Panc1 (cell line): ENCODE measurements around the gene PALD1. TPM values are rescaled to one million over a fixed set of nuclear protein-coding genes. Genes with fewer than 3 reads are reported as not detected.

Experiments used
- ATAC-seq: fragments of 200-7000 bp; cut with Tn5 transposase; 2 replicates; pipeline ENCODE4 v1.9.1; 2020; ENCODE audit warnings: mild to moderate bottlenecking, moderate library complexity
- BruUV-seq: library from RNA; stranded (reverse); fragments of 400-500 nt; replicated peaks from 2 replicates; lab custom pipeline; 2021; lab: Mats Ljungman, UMichigan
- CTCF ChIA-PET: fragments of 300-600 bp; sonication (Branson Sonifier 250); formaldehyde crosslinking; loops from one replicate; lab custom pipeline; 2022; ENCODE audit warnings: antibody characterized with exemption; lab: Charles Lee
- POLR2A ChIA-PET: fragments of 300-600 bp; sonication (Branson Sonifier 250); formaldehyde crosslinking; loops from one replicate; lab custom pipeline; 2022; ENCODE audit warnings: antibody characterized with exemption; lab: Charles Lee
- DNase-seq: peaks from one replicate; pipeline ENCODE4 v3.0.0-alpha.2; 2010; ENCODE audit warnings: low read depth, low spot score
- H3K27ac ChIP-seq: 2 replicates; pipeline ENCODE4 v1.5.1; 2011; ENCODE audit warnings: mild to moderate bottlenecking, low read length, inconsistent platforms
- H3K27me3 ChIP-seq: fragments of 200-500 bp; sonication (Bioruptor generic); 2 replicates; pipeline ENCODE4 v1.6.0; 2014; ENCODE audit warnings: low read length, inconsistent platforms; ENCODE audit not compliant: control insufficient read depth, insufficient read depth
- H3K36me3 ChIP-seq: fragments of 200-500 bp; sonication (Bioruptor generic); 2 replicates; pipeline ENCODE4 v1.5.1; 2014; ENCODE audit warnings: inconsistent platforms, mild to moderate bottlenecking, low read length, moderate library complexity; ENCODE audit not compliant: control insufficient read depth, insufficient read depth
- H3K4me1 ChIP-seq: 2 replicates; pipeline ENCODE4 v1.5.1; 2011; ENCODE audit warnings: inconsistent platforms, mild to moderate bottlenecking, low read length, moderate library complexity; ENCODE audit not compliant: control insufficient read depth, insufficient read depth
- H3K4me3 ChIP-seq, 2 experiments: 2 replicates each; pipeline ENCODE4 v1.5.1; 2011 to 2012; ENCODE audit warnings: low read depth in 2 of 2, low read length in 2 of 2, mild to moderate bottlenecking in 2 of 2, inconsistent platforms in 1 of 2, moderate library complexity in 1 of 2
- H3K9me3 ChIP-seq: fragments of 200-500 bp; sonication (Bioruptor generic); 2 replicates; pipeline ENCODE4 v1.5.1; 2014; ENCODE audit warnings: low read depth, mild to moderate bottlenecking, inconsistent platforms, low read length, moderate library complexity; ENCODE audit not compliant: control insufficient read depth, insufficient read depth
- CTCF ChIP-seq: fragments of 450-650 bp; IDR thresholded peaks from 2 replicates; pipeline ENCODE4 v1.5.1; 2017; ENCODE audit warnings: mild to moderate bottlenecking
- POLR2AphosphoS5 ChIP-seq: IDR thresholded peaks from 2 replicates; pipeline ENCODE4 v1.6.1; 2012; ENCODE audit warnings: mild to moderate bottlenecking, low read depth, low read length, moderate library complexity
- SIN3A ChIP-seq: IDR thresholded peaks from 2 replicates; pipeline ENCODE4 v1.6.1; 2012; ENCODE audit warnings: low read depth, mild to moderate bottlenecking, low read length, moderate library complexity, borderline replicate concordance; ENCODE audit not compliant: insufficient read depth
- TCF7L2 ChIP-seq: IDR thresholded peaks from 2 replicates; pipeline ENCODE4 v1.6.1; 2011; ENCODE audit warnings: mild to moderate bottlenecking, low read depth, low read length, inconsistent platforms
- in situ Hi-C: cut with HindIII; loops from 2 replicates; pipeline ENCODE4 v1.10.0; 2016; ENCODE audit warnings: low sequenced_read_pairs, low pct_unique_long_range_greater_than_20kb
- intact Hi-C: fragments of 100-400 bp; cut with micrococcal nuclease; formaldehyde crosslinking; loops from one replicate; pipeline ENCODE4 v1.10.0; 2022; ENCODE audit not compliant: unreplicated experiment
- total RNA-seq: library from RNA; stranded (reverse); gene quantifications from one replicate; pipeline ENCODE4 v1.2.1, GENCODE V29; 2021; ENCODE audit not compliant: unreplicated experiment
- TF ChIP-seq, protein P1 (sequence below), 2 experiments: IDR thresholded peaks; 2 replicates each; pipeline ENCODE4 v1.6.1; 2011 to 2012; ENCODE audit warnings: low read depth in 2 of 2, control low read depth in 1 of 2, low read length in 1 of 2, mild to moderate bottlenecking in 1 of 2, moderate library complexity in 1 of 2; ENCODE audit not compliant: insufficient read depth in 1 of 2

The PALD1 gene
- total RNA-seq, 1 experiment from 2014 or later = 3.0 TPM

DNA sequence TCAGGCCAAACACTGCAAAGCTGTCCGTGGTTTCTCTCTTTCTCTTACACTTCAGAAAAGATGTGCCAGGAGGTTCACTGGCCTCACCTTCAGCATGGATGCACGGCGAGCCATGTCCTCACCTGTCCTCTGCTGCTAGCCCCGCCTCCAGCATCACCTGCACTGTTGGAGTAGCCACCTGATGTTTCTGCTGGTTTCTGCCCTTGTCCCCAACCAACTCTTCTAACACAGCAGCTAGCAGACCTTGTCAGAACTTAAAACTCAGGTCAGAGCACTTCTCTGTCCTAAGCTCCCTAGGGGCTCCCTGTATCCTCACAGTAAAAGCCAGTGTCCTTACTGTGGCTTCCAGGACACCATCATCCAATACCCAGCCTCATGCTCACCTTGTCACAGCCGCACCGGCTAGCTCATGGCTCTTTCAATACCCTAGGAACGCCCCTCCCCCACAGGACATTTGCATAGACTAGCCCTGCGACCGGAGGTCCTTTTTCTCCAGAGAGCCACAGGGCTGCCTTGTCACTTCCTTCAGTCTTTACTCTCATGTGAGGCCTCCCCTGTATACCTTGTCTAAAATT is 15.2 kb downstream of the PALD1 start:
- no peak overlapping the region for H3K27ac ChIP-seq
- BruUV-seq = no TSS peak
- no peak overlapping the region for H3K4me3 ChIP-seq
- no peaks in the 10 kb centered on the region for H3K36me3 ChIP-seq
- H3K9me3 ChIP-seq = no peaks in the 10 kb centered on the region
- in situ Hi-C loops (no loop called here), intact Hi-C loops (no loop called here)
- no peaks in the 10 kb centered on the region for H3K27me3 ChIP-seq
- ATAC-seq (no peak), DNase-seq (no peak)
- ChIA-PET POLR2A (interaction anchor here (0.5 kb wide), 1 partner anchor 96 kb away, joined by 4 read pairs; no protein-coding TSS in a partner anchor), CTCF (no interaction called here)
- TF ChIP-seq SIN3A = no peak
- TF ChIP-seq, protein P1, sequence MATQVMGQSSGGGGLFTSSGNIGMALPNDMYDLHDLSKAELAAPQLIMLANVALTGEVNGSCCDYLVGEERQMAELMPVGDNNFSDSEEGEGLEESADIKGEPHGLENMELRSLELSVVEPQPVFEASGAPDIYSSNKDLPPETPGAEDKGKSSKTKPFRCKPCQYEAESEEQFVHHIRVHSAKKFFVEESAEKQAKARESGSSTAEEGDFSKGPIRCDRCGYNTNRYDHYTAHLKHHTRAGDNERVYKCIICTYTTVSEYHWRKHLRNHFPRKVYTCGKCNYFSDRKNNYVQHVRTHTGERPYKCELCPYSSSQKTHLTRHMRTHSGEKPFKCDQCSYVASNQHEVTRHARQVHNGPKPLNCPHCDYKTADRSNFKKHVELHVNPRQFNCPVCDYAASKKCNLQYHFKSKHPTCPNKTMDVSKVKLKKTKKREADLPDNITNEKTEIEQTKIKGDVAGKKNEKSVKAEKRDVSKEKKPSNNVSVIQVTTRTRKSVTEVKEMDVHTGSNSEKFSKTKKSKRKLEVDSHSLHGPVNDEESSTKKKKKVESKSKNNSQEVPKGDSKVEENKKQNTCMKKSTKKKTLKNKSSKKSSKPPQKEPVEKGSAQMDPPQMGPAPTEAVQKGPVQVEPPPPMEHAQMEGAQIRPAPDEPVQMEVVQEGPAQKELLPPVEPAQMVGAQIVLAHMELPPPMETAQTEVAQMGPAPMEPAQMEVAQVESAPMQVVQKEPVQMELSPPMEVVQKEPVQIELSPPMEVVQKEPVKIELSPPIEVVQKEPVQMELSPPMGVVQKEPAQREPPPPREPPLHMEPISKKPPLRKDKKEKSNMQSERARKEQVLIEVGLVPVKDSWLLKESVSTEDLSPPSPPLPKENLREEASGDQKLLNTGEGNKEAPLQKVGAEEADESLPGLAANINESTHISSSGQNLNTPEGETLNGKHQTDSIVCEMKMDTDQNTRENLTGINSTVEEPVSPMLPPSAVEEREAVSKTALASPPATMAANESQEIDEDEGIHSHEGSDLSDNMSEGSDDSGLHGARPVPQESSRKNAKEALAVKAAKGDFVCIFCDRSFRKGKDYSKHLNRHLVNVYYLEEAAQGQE (IDR thresholded peaks at IDR 0.05; ENCODE audit: insufficient read depth in 1 of 2, low read depth in 2 of 2, low read length in 1 of 2) = no peak
- no peak for TF ChIP-seq CTCF
- H3K4me1 ChIP-seq = no peaks in the 10 kb centered on the region

GRCh38 chr10:70494536-70494935 is 16.0 kb downstream of the PALD1 start:
- ChIA-PET POLR2A (interaction anchor here (0.6 kb wide), 1 partner anchor 39 kb away, joined by 3 read pairs; no protein-coding TSS in a partner anchor), CTCF (interaction anchor here (1.2 kb wide), 1 partner anchor 31 kb away, joined by 4 read pairs; no protein-coding TSS in a partner anchor)
- no peak overlapping the region for H3K4me3 ChIP-seq
- no peaks in the 10 kb centered on the region for H3K4me1 ChIP-seq
- ATAC-seq (no peak), DNase-seq (no peak)
- H3K36me3 ChIP-seq = no peaks in the 10 kb centered on the region
- TF ChIP-seq, protein P1 (IDR thresholded peaks at IDR 0.05; ENCODE audit: insufficient read depth in 1 of 2, low read depth in 2 of 2, low read length in 1 of 2) = no peak
- TF ChIP-seq SIN3A (no peak), POLR2AphosphoS5 (no peak), CTCF (no peak), TCF7L2 (no peak)
- intact Hi-C loops (no loop called here), in situ Hi-C loops (no loop called here)
- H3K27me3 ChIP-seq = no peaks in the 10 kb centered on the region
- no peaks in the 10 kb centered on the region for H3K9me3 ChIP-seq
- no peak overlapping the region for H3K27ac ChIP-seq
- BruUV-seq = no TSS peak
